Measurements from ENCODE around the gene INPP5A. TPM values are rescaled to one million over a fixed set of nuclear protein-coding genes. Genes with fewer than 3 reads are reported as not detected.
A peak's percentile ranks its signal among the peaks of the same experiment; 100 is the strongest.
"Not testable (repeated sequence)": the region's sequence is repeated elsewhere in the genome, so short reads cannot be mapped to it uniquely, and the experiment has no call there.

Gene INPP5A
- total RNA-seq, 1 donor from 2014 or later, result 29.5 TPM

DNA sequence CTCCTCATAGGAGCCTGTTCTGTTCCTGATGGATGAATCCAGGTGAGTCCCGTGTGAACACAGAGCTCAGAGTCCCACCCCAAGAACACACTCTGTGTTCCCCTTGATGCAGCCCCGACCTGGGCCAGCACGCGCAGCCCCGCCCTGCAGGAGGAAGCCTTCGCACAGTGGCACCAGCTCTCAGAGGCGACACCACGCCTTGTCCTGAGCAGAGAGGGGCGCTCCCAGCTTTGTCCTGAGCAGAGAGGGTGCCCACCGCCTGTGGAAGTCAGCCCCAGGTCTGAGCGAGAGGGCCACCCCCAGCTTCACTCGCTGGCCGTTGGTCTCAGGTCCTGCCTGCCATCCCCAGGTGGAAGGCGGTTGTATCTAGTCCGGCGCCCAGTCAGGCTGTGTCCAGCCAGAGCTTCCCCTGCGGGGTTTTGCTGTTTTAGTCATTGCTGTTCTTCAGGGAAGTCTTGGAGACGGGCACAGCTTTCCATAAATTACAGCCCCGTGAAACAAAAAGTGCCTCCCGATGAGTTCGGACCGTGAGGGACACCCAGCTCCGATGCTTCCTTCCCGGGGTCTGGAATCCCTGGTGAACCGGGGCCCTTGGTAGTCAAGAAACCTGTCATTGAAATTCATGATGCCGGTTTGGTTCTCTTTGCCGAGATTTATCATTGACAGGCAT is 204.7 kb downstream of the INPP5A start:
- FAIRE-seq, result no peak
- Histone ChIP-seq H3K36me3 (ENCODE audit: control insufficient read depth, insufficient read depth, low read length) (peaks cover 1% of the 10 kb centered on the region), H3K27me3 (ENCODE audit: control insufficient read depth, insufficient read depth, low read length) (no peaks in the 10 kb centered on the region), H3K4me3 (ENCODE audit: low read depth, low read length) (no peak overlapping the region)
- DNase-seq (ENCODE audit: low read depth), result no peak
- TF ChIP-seq, protein P1, sequence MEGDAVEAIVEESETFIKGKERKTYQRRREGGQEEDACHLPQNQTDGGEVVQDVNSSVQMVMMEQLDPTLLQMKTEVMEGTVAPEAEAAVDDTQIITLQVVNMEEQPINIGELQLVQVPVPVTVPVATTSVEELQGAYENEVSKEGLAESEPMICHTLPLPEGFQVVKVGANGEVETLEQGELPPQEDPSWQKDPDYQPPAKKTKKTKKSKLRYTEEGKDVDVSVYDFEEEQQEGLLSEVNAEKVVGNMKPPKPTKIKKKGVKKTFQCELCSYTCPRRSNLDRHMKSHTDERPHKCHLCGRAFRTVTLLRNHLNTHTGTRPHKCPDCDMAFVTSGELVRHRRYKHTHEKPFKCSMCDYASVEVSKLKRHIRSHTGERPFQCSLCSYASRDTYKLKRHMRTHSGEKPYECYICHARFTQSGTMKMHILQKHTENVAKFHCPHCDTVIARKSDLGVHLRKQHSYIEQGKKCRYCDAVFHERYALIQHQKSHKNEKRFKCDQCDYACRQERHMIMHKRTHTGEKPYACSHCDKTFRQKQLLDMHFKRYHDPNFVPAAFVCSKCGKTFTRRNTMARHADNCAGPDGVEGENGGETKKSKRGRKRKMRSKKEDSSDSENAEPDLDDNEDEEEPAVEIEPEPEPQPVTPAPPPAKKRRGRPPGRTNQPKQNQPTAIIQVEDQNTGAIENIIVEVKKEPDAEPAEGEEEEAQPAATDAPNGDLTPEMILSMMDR (IDR thresholded peaks at IDR 0.05; ENCODE audit: insufficient read depth, low read length, severe bottlenecking), result no peak

DNA sequence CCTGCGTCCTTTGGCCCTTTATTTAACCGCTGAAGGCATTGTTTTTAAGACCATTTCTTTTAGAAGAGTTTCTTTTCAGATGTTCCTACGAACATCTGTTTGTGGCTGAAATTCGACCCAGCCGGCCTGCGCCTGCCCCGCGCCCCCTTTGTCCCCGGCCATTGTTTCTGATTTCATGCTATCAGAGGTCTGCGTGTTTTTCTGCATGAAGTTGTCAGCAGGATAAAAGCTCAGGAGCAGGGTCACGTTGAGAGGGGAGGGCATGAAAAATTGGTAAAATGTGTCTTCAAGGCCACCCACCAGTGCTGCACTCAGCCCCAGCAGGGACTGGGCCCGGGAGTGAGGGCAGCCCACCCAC is 205.2 kb downstream of the INPP5A start:
- no peaks in the 10 kb centered on the region for H3K27me3 ChIP-seq (ENCODE audit: control insufficient read depth, insufficient read depth, low read length)
- H3K4me3 ChIP-seq (ENCODE audit: low read depth, low read length), result no peak overlapping the region
- H3K36me3 ChIP-seq (ENCODE audit: control insufficient read depth, insufficient read depth, low read length), result peaks cover 1% of the 10 kb centered on the region
- TF ChIP-seq, protein P1 (IDR thresholded peaks at IDR 0.05; ENCODE audit: insufficient read depth, low read length, severe bottlenecking), result no peak
- FAIRE-seq, result no peak
- no peak for DNase-seq (ENCODE audit: low read depth)

DNA sequence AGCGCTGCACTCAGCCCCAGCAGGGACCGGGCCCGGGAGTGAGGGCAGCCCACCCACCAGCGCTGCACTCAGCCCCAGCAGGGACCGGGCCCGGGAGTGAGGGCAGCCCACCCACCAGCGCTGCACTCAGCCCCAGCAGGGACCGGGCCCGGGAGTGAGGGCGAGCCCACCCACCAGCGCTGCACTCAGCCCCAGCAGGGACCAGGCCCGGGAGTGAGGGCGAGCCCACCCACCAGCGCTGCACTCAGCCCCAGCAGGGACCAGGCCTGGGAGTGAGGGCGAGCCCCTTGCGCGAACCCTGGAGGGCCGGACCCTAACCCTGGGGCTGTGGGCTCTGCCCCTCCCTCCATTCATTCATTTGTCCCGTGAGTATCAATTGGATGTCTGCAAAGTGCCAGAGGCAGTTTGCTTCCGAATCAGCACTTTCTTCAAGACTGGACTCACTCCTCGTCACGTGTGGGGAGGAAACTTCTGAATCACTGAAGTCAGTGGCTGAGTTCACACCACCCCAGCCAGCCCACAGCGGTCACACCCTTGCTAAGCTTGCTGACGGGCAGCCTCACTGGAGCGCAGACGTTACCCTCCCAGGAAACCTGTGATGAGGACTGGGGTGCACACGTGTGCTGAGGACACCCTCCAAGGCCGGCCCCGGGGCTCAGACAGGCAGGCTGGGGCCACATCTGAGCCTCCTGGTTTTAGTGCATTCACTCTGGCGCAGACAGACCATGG is 205.8 kb downstream of the INPP5A start:
- not testable (repeated sequence) for H3K27me3 ChIP-seq (ENCODE audit: control insufficient read depth, insufficient read depth, low read length); FAIRE-seq; H3K36me3 ChIP-seq (ENCODE audit: control insufficient read depth, insufficient read depth, low read length); H3K4me3 ChIP-seq (ENCODE audit: low read depth, low read length)
- peak; percentile 44 for DNase-seq (ENCODE audit: low read depth)

DNA sequence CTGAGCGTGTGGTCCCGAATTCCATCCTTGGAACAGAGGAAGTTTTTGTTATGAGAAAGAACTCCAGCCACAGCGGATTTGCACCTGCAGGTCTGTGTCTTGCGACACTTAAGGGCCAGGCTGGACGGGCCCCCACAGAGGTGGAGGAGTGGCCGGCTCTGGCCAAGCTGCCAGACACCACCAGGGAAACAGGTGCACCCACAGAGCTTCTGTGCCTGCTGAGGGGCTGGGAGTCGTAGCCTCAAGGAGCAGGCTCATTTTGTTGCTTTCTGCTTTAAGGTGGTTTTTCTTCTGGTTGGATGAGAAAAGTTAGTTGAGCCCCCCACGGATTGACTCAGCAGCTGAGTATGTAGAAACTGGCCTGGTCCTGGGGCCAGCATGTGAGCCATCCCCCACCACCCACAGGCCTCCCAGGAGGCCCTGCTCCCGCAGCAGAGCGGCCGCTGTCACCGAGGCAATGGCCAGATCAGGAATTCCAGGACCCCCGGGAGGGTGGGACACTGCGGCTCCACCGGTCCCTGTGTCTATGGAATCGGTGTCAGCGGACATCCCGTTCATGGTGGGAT is 206.4 kb downstream of the INPP5A start:
- DNase-seq (ENCODE audit: low read depth) (no peak), FAIRE-seq (no peak)
- Histone ChIP-seq H3K4me3 (ENCODE audit: low read depth, low read length) (no peak overlapping the region), H3K27me3 (ENCODE audit: control insufficient read depth, insufficient read depth, low read length) (no peaks in the 10 kb centered on the region), H3K36me3 (ENCODE audit: control insufficient read depth, insufficient read depth, low read length) (peaks cover 1% of the 10 kb centered on the region)
- TF ChIP-seq, protein P1 (IDR thresholded peaks at IDR 0.05; ENCODE audit: insufficient read depth, low read length, severe bottlenecking), result no peak

DNA sequence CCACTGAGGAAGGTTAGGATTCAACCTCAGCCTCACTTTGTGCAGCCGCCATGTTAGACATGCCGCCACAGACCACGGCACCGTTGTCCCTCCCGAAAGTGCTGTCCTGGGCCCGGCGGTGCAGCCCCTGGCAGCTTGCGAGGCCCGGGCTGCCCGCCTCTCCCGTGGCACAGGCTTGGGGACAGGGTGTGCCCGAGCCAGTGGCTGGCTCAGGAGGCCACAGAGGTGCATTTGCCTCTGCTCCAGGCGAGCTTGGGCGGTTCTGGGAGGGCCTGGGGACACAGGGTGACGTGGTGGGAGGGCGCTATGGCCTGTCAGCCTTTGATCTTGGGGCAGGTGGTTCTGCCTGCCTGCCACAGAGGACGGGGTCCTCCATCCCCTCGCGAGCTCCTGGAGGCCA is 207.3 kb downstream of the INPP5A start:
- TF ChIP-seq, protein P1 (IDR thresholded peaks at IDR 0.05; ENCODE audit: insufficient read depth, low read length, severe bottlenecking), result no peak
- DNase-seq (ENCODE audit: low read depth) (no peak), FAIRE-seq (no peak)
- no peak overlapping the region for H3K4me3 ChIP-seq (ENCODE audit: low read depth, low read length)
- H3K27me3 ChIP-seq (ENCODE audit: control insufficient read depth, insufficient read depth, low read length), result no peaks in the 10 kb centered on the region
- peaks cover 3% of the 10 kb centered on the region for H3K36me3 ChIP-seq (ENCODE audit: control insufficient read depth, insufficient read depth, low read length)

DNA sequence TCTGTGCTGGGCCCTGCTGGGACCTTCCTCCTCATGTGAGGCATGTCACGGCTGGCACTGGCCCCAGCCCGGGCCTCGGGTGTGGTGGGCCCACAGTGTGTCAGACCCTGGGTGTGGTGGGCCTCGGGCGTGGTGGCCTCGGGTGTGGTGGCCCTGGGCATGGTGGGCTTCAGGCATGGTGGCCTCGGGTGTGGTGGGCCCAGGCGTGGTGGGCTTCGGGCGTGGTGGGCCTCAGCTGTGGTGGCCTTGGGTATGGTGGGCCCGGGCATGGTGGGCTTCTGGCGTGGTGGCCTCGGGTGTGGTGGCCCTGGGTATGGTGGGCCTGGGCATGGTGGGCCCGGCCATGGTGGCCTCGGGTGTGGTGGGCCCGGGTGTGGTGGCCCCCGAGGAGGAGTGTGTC is 207.9 kb downstream of the INPP5A start:
- TF ChIP-seq, protein P1 (IDR thresholded peaks at IDR 0.05; ENCODE audit: insufficient read depth, low read length, severe bottlenecking), result no peak

More for the DNA sequence above, 207.9 kb downstream of the INPP5A start:
- Histone ChIP-seq H3K36me3 (ENCODE audit: control insufficient read depth, insufficient read depth, low read length) (peaks cover 3% of the 10 kb centered on the region), H3K27me3 (ENCODE audit: control insufficient read depth, insufficient read depth, low read length) (no peaks in the 10 kb centered on the region), H3K4me3 (ENCODE audit: low read depth, low read length) (no peak overlapping the region)
- FAIRE-seq (no peak), DNase-seq (ENCODE audit: low read depth) (no peak)

Data from bronchial epithelial cell (primary cell).